WTC11 (cell line): Measurements from ENCODE around the gene SDE2.

Experiments
- CTCF ChIP-seq: fragments of 200-600 bp; IDR thresholded peaks from 2 replicates; pipeline ENCODE4 v1.8.0; 2022; ENCODE audit warnings: antibody characterized with exemption
- KAT7 ChIP-seq: sonication (generic); formaldehyde crosslinking; IDR thresholded peaks from 2 replicates; pipeline ENCODE4 v1.8.1; 2023; ENCODE audit warnings: missing genetic modification reagents, mild to moderate bottlenecking, borderline replicate concordance
- ZBTB43 ChIP-seq: sonication (generic); formaldehyde crosslinking; IDR thresholded peaks from 2 replicates; pipeline ENCODE4 v1.8.1; 2023; ENCODE audit warnings: mild to moderate bottlenecking, missing genetic modification reagents
- ZNF232 ChIP-seq: sonication (generic); formaldehyde crosslinking; IDR thresholded peaks from 2 replicates; pipeline ENCODE4 v1.8.0; 2022; ENCODE audit warnings: mild to moderate bottlenecking, missing genetic modification reagents
- ZNF512 ChIP-seq: sonication (generic); formaldehyde crosslinking; IDR thresholded peaks from 2 replicates; pipeline ENCODE4 v1.8.1; 2022; ENCODE audit warnings: missing genetic modification reagents, borderline replicate concordance
- ZNF671 ChIP-seq: fragments of 250-450 bp; sonication (Bioruptor Pico); IDR thresholded peaks from 2 replicates; pipeline ENCODE4 v1.8.0; 2021; ENCODE audit warnings: mild to moderate bottlenecking

- TF ChIP-seq ZNF512 (CRISPR knock-in tag) (no peak), ZNF232 (no peak), CTCF (no peak), ZBTB43 (CRISPR knock-in tag) (no peak), ZNF671 (CRISPR knock-in tag) (no peak), KAT7 (no peak)
These were observed 5.3 kb upstream of the SDE2 start for GRCh38 chr1:226004396-226004795.
